Neural cell (in vitro differentiated cells): Measurements from ENCODE around the gene TMEM175. TPM values are rescaled to one million over a fixed set of nuclear protein-coding genes. Genes with fewer than 3 reads are reported as not detected.

Source experiments
- H2AFZ ChIP-seq: fragments of 200-600, 300-800 bp; sonication (generic), shearing (Covaris generic); 2 replicates; pipeline ENCODE4 v1.6.0; 2014; ENCODE audit warnings: low read depth, mild to moderate bottlenecking, antibody characterized with exemption, low read length, moderate library complexity
- H3F3A ChIP-seq: fragments of 200-600 bp; shearing (Covaris generic); 2 replicates; pipeline ENCODE4 v1.6.1; 2016; ENCODE audit warnings: mild to moderate bottlenecking, moderate library complexity, mixed read lengths, antibody characterized with exemption, low read length; ENCODE audit not compliant: insufficient read depth, poor library complexity, severe bottlenecking
- H3K27ac ChIP-seq: fragments of 200-600, 300-800 bp; sonication (generic), shearing (Covaris generic); 2 replicates; pipeline ENCODE4 v1.5.1; 2014; ENCODE audit warnings: mild to moderate bottlenecking, low read length, moderate library complexity
- H3K27me3 ChIP-seq: fragments of 300-800, 200-600 bp; sonication (generic), shearing (Covaris generic); 2 replicates; pipeline ENCODE4 v1.6.0; 2014; ENCODE audit warnings: mild to moderate bottlenecking, low read depth, low read length, moderate library complexity; ENCODE audit not compliant: insufficient read depth
- H3K36me3 ChIP-seq: fragments of 300-800, 200-600 bp; sonication (generic), shearing (Covaris generic); 2 replicates; pipeline ENCODE4 v1.5.1; 2014; ENCODE audit warnings: mild to moderate bottlenecking, antibody characterized with exemption, low read length, moderate library complexity; ENCODE audit not compliant: insufficient read depth
- H3K4me2 ChIP-seq: fragments of 300-800, 200-600 bp; sonication (generic), shearing (Covaris generic); 2 replicates; pipeline ENCODE4 v1.6.0; 2014; ENCODE audit warnings: mild to moderate bottlenecking, low read length
- H3K4me3 ChIP-seq: fragments of 300-800, 200-600 bp; sonication (generic), shearing (Covaris generic); 2 replicates; pipeline ENCODE4 v1.5.1; 2014; ENCODE audit warnings: mild to moderate bottlenecking, low read length, moderate library complexity
- H3K79me2 ChIP-seq: fragments of 200-600 bp; shearing (Covaris generic); replicated peaks from 2 replicates; pipeline ENCODE4 v1.6.0; 2014; ENCODE audit warnings: mild to moderate bottlenecking, low read length, moderate library complexity; ENCODE audit not compliant: insufficient read depth
- H3K9ac ChIP-seq: fragments of 300-800, 200-600 bp; sonication (generic), shearing (Covaris generic); 2 replicates; pipeline ENCODE4 v1.6.1; 2016; ENCODE audit warnings: mild to moderate bottlenecking, low read length, mixed read lengths
- H3K9me2 ChIP-seq: fragments of 200-600 bp; shearing (Covaris generic); 2 replicates; pipeline ENCODE4 v1.6.1; 2016; ENCODE audit warnings: mild to moderate bottlenecking, low read length, mixed read lengths; ENCODE audit not compliant: insufficient read depth
- H3K9me3 ChIP-seq: fragments of 200-600, 300-800 bp; sonication (generic), shearing (Covaris generic); 2 replicates; pipeline ENCODE4 v1.6.1; 2016; ENCODE audit warnings: mild to moderate bottlenecking, mixed run types, low read length, moderate library complexity, mixed read lengths
- H4K20me1 ChIP-seq: fragments of 200-600 bp; shearing (Covaris generic); 2 replicates; pipeline ENCODE4 v1.6.1; 2016; ENCODE audit warnings: mild to moderate bottlenecking, mixed run types; ENCODE audit not compliant: insufficient read depth
- EP300 ChIP-seq: fragments of 450-650 bp; conservative IDR thresholded peaks from 2 replicates; pipeline ENCODE4 v1.6.1; 2014; ENCODE audit warnings: antibody characterized with exemption, mild to moderate bottlenecking, moderate library complexity; ENCODE audit not compliant: poor library complexity, severe bottlenecking
- EZH2 ChIP-seq: fragments of 200-600, 300-800 bp; shearing (Covaris generic), sonication (generic); IDR thresholded peaks from 2 replicates; pipeline ENCODE4 v1.6.1; 2014; ENCODE audit warnings: antibody characterized with exemption, low read length, borderline replicate concordance, mild to moderate bottlenecking; ENCODE audit not compliant: insufficient read depth, poor library complexity, severe bottlenecking
- MXI1 ChIP-seq: fragments of 450-650 bp; conservative IDR thresholded peaks from 2 replicates; pipeline ENCODE4 v1.6.1; 2014; ENCODE audit warnings: antibody characterized with exemption, mild to moderate bottlenecking; ENCODE audit not compliant: poor library complexity, severe bottlenecking
- POLR2AphosphoS5 ChIP-seq: IDR thresholded peaks from 2 replicates; pipeline ENCODE4 v1.6.1; 2012
- RAD21 ChIP-seq: fragments of 450-650 bp; conservative IDR thresholded peaks from 2 replicates; pipeline ENCODE4 v1.6.1; 2014; ENCODE audit warnings: antibody characterized with exemption, mild to moderate bottlenecking, moderate library complexity
- SMC3 ChIP-seq: fragments of 450-650 bp; conservative IDR thresholded peaks from 2 replicates; pipeline ENCODE4 v1.6.1; 2014; ENCODE audit warnings: antibody characterized with exemption, mild to moderate bottlenecking, moderate library complexity; ENCODE audit not compliant: poor library complexity
- TAF1 ChIP-seq: IDR thresholded peaks from 2 replicates; pipeline ENCODE4 v1.6.1; 2012; ENCODE audit warnings: low read depth
- polyA plus RNA-seq: library from polyadenylated mRNA; depleted of rRNA; stranded (reverse); fragments of >200 nt; gene quantifications from 2 replicates; pipeline ENCODE4 v1.2.3, GENCODE V29; 2014
- TF ChIP-seq, protein P1 (sequence below): IDR thresholded peaks from 2 replicates; pipeline ENCODE4 v1.6.1; 2012; ENCODE audit warnings: borderline replicate concordance
- TF ChIP-seq, protein P2 (sequence below): fragments of 450-650 bp; IDR thresholded peaks from 2 replicates; pipeline ENCODE4 v1.5.1; 2014; ENCODE audit warnings: antibody characterized with exemption, mild to moderate bottlenecking, moderate library complexity; ENCODE audit not compliant: poor library complexity, severe bottlenecking

The TMEM175 gene
- polyA plus RNA-seq, 1 donor from 2014 or later, result 36.9 TPM

DNA sequence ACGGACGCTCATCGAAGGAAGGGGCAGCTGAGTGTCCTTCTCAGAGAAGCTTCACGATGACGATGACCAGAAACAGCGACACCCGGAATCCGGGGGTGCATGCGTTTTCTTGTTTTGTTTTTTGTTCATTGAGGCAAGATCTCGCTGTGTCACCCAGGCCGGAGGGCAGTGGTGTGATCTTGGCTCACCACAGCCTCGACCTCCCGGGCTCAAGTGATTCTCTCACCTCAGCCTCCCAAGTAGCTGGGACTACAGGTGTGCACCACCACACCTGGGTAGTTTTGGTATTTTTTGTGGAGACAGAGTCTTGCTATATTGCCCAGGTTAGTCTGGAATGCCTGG, 21.3 kb downstream of the TMEM175 start:
- no peak for TF ChIP-seq RAD21
- TF ChIP-seq, protein P1, sequence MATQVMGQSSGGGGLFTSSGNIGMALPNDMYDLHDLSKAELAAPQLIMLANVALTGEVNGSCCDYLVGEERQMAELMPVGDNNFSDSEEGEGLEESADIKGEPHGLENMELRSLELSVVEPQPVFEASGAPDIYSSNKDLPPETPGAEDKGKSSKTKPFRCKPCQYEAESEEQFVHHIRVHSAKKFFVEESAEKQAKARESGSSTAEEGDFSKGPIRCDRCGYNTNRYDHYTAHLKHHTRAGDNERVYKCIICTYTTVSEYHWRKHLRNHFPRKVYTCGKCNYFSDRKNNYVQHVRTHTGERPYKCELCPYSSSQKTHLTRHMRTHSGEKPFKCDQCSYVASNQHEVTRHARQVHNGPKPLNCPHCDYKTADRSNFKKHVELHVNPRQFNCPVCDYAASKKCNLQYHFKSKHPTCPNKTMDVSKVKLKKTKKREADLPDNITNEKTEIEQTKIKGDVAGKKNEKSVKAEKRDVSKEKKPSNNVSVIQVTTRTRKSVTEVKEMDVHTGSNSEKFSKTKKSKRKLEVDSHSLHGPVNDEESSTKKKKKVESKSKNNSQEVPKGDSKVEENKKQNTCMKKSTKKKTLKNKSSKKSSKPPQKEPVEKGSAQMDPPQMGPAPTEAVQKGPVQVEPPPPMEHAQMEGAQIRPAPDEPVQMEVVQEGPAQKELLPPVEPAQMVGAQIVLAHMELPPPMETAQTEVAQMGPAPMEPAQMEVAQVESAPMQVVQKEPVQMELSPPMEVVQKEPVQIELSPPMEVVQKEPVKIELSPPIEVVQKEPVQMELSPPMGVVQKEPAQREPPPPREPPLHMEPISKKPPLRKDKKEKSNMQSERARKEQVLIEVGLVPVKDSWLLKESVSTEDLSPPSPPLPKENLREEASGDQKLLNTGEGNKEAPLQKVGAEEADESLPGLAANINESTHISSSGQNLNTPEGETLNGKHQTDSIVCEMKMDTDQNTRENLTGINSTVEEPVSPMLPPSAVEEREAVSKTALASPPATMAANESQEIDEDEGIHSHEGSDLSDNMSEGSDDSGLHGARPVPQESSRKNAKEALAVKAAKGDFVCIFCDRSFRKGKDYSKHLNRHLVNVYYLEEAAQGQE, result no peak
- TF ChIP-seq, protein P2, sequence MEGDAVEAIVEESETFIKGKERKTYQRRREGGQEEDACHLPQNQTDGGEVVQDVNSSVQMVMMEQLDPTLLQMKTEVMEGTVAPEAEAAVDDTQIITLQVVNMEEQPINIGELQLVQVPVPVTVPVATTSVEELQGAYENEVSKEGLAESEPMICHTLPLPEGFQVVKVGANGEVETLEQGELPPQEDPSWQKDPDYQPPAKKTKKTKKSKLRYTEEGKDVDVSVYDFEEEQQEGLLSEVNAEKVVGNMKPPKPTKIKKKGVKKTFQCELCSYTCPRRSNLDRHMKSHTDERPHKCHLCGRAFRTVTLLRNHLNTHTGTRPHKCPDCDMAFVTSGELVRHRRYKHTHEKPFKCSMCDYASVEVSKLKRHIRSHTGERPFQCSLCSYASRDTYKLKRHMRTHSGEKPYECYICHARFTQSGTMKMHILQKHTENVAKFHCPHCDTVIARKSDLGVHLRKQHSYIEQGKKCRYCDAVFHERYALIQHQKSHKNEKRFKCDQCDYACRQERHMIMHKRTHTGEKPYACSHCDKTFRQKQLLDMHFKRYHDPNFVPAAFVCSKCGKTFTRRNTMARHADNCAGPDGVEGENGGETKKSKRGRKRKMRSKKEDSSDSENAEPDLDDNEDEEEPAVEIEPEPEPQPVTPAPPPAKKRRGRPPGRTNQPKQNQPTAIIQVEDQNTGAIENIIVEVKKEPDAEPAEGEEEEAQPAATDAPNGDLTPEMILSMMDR, result no peak
- no peak for TF ChIP-seq EZH2
- no peak for TF ChIP-seq EP300
- no peak for TF ChIP-seq TAF1
- TF ChIP-seq SMC3, result no peak
- TF ChIP-seq MXI1, result no peak
- TF ChIP-seq POLR2AphosphoS5, result no peak
- no peaks in the 10 kb centered on the region for H3K27me3 ChIP-seq
- H3F3A ChIP-seq, result no peaks in the 10 kb centered on the region
- H3K9ac ChIP-seq, result no peak overlapping the region
- no peak overlapping the region for H2AFZ ChIP-seq
- no peak overlapping the region for H3K4me2 ChIP-seq
- H3K9me3 ChIP-seq, result no peaks in the 10 kb centered on the region
- no peaks in the 10 kb centered on the region for H3K36me3 ChIP-seq
- no peak overlapping the region for H3K4me3 ChIP-seq
- H3K79me2 ChIP-seq, result no peaks in the 10 kb centered on the region
- no peak overlapping the region for H3K27ac ChIP-seq
- H3K9me2 ChIP-seq, result no peaks in the 10 kb centered on the region
- H4K20me1 ChIP-seq, result no peaks in the 10 kb centered on the region

DNA sequence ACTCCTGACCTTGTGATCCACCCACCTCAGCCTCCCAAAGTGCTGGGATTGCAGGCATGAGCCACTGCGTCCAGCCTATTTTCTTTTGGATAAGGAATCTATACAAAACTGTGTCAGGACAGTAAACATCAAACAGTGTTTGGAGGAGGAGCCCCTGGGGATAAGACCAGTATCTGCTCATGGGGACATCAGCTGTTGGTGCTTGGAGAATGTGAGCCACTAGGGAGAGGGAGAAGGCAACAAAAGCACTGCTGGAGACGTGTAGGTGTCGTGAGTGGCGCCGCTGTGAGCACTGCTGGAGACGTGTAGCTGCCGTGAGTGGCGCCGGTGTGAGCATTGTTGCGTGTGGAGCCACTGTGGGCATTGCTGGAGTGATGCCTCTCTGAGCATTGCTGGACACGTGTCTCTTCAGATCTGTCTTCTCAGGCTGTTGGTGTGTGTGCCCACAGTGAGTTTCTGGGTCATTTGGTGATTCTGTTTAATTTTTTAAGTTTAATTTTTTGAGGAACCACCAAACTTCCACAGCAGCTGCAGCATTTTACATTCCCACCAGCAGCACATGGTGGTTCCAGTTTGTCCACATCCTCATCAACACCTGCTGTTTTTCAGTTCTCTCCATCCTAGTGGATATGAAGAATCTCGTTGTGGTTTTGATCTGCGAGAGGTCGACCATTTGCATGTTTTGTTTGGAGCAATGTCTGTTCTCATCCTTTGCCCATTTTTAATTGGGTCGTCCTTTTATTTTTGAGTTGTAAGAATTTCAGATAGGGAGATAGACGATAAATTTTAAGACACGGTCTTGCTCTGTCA, 22.2 kb downstream of the TMEM175 start:
- H4K20me1 ChIP-seq, result no peaks in the 10 kb centered on the region
- H3K36me3 ChIP-seq, result no peaks in the 10 kb centered on the region
- no peaks in the 10 kb centered on the region for H3K9me2 ChIP-seq
- H3K4me3 ChIP-seq, result no peak overlapping the region
- H3F3A ChIP-seq, result no peaks in the 10 kb centered on the region
- H3K9ac ChIP-seq, result no peak overlapping the region
- no peaks in the 10 kb centered on the region for H3K27me3 ChIP-seq
- no peaks in the 10 kb centered on the region for H3K9me3 ChIP-seq
- H2AFZ ChIP-seq, result no peak overlapping the region
- no peak overlapping the region for H3K27ac ChIP-seq
- no peaks in the 10 kb centered on the region for H3K79me2 ChIP-seq
- TF ChIP-seq MXI1, result no peak
- no peak for TF ChIP-seq POLR2AphosphoS5
- TF ChIP-seq, protein P2, result no peak
- no peak for TF ChIP-seq TAF1
- no peak for TF ChIP-seq SMC3
- TF ChIP-seq RAD21, result no peak
- TF ChIP-seq EP300, result no peak
- no peak for TF ChIP-seq EZH2
- TF ChIP-seq, protein P1, result no peak
- no peak overlapping the region for H3K4me2 ChIP-seq
